Erythroblast (primary cell): ENCODE measurements around the gene MRPL14.

Source experiments
- GATA1 ChIP-seq: IDR thresholded peaks from 2 replicates; pipeline ENCODE4 v1.6.1; 2011; ENCODE audit warnings: low read depth, mild to moderate bottlenecking, control low read depth, low read length, moderate library complexity
- POLR2A ChIP-seq: IDR thresholded peaks from 2 replicates; pipeline ENCODE4 v1.6.1; 2011; ENCODE audit warnings: mild to moderate bottlenecking, low read length

GRCh38 chr6:44074439-44074812, 52.8 kb downstream of the MRPL14 start:
- TF ChIP-seq POLR2A (no peak), GATA1 (no peak)
